Astrocyte (in vitro differentiated cells and primary cell): ENCODE measurements around the gene HOXD12.

ENCODE experiments used
- CTCF ChIP-seq: IDR thresholded peaks from 2 replicates; pipeline ENCODE4 v1.5.1; 2011; ENCODE audit warnings: low read depth, mild to moderate bottlenecking, inconsistent platforms, low read length, moderate library complexity; ENCODE audit not compliant: insufficient read depth
- EZH2 ChIP-seq: IDR thresholded peaks from 2 replicates; pipeline ENCODE4 v1.6.1; 2012; ENCODE audit warnings: mild to moderate bottlenecking, low read length, inconsistent platforms; ENCODE audit not compliant: insufficient read depth

- TF ChIP-seq CTCF = no peak
- TF ChIP-seq EZH2 = peak; percentile 95
Observed at GRCh38 chr2:176093145-176093897, 6.3 kb upstream of the HOXD12 start.
